Neural cell (in vitro differentiated cells): ENCODE measurements around the gene LIMK1.

Experiments used
- CTCF ChIP-seq: fragments of 450-650 bp; IDR thresholded peaks from 2 replicates; pipeline ENCODE4 v1.5.1; 2014; ENCODE audit warnings: antibody characterized with exemption, mild to moderate bottlenecking, moderate library complexity; ENCODE audit not compliant: poor library complexity, severe bottlenecking
- EP300 ChIP-seq: fragments of 450-650 bp; conservative IDR thresholded peaks from 2 replicates; pipeline ENCODE4 v1.6.1; 2014; ENCODE audit warnings: antibody characterized with exemption, mild to moderate bottlenecking, moderate library complexity; ENCODE audit not compliant: poor library complexity, severe bottlenecking
- EZH2 ChIP-seq: fragments of 200-600, 300-800 bp; shearing (Covaris generic), sonication (generic); IDR thresholded peaks from 2 replicates; pipeline ENCODE4 v1.6.1; 2014; ENCODE audit warnings: antibody characterized with exemption, low read length, borderline replicate concordance, mild to moderate bottlenecking; ENCODE audit not compliant: insufficient read depth, poor library complexity, severe bottlenecking
- POLR2AphosphoS5 ChIP-seq: IDR thresholded peaks from 2 replicates; pipeline ENCODE4 v1.6.1; 2012
- RAD21 ChIP-seq: fragments of 450-650 bp; conservative IDR thresholded peaks from 2 replicates; pipeline ENCODE4 v1.6.1; 2014; ENCODE audit warnings: antibody characterized with exemption, mild to moderate bottlenecking, moderate library complexity
- SMC3 ChIP-seq: fragments of 450-650 bp; conservative IDR thresholded peaks from 2 replicates; pipeline ENCODE4 v1.6.1; 2014; ENCODE audit warnings: antibody characterized with exemption, mild to moderate bottlenecking, moderate library complexity; ENCODE audit not compliant: poor library complexity
- TAF1 ChIP-seq: IDR thresholded peaks from 2 replicates; pipeline ENCODE4 v1.6.1; 2012; ENCODE audit warnings: low read depth
- TF ChIP-seq, protein P1 (sequence below): IDR thresholded peaks from 2 replicates; pipeline ENCODE4 v1.6.1; 2012; ENCODE audit warnings: borderline replicate concordance

GRCh38 chr7:74115326-74115725 lies 31.7 kb downstream of the LIMK1 start:
- no peak for TF ChIP-seq POLR2AphosphoS5
- no peak for TF ChIP-seq CTCF
- TF ChIP-seq, protein P1, sequence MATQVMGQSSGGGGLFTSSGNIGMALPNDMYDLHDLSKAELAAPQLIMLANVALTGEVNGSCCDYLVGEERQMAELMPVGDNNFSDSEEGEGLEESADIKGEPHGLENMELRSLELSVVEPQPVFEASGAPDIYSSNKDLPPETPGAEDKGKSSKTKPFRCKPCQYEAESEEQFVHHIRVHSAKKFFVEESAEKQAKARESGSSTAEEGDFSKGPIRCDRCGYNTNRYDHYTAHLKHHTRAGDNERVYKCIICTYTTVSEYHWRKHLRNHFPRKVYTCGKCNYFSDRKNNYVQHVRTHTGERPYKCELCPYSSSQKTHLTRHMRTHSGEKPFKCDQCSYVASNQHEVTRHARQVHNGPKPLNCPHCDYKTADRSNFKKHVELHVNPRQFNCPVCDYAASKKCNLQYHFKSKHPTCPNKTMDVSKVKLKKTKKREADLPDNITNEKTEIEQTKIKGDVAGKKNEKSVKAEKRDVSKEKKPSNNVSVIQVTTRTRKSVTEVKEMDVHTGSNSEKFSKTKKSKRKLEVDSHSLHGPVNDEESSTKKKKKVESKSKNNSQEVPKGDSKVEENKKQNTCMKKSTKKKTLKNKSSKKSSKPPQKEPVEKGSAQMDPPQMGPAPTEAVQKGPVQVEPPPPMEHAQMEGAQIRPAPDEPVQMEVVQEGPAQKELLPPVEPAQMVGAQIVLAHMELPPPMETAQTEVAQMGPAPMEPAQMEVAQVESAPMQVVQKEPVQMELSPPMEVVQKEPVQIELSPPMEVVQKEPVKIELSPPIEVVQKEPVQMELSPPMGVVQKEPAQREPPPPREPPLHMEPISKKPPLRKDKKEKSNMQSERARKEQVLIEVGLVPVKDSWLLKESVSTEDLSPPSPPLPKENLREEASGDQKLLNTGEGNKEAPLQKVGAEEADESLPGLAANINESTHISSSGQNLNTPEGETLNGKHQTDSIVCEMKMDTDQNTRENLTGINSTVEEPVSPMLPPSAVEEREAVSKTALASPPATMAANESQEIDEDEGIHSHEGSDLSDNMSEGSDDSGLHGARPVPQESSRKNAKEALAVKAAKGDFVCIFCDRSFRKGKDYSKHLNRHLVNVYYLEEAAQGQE: no peak
- no peak for TF ChIP-seq RAD21
- TF ChIP-seq EZH2: no peak
- TF ChIP-seq EP300: no peak
- no peak for TF ChIP-seq SMC3
- no peak for TF ChIP-seq TAF1
